ENCODE results near the gene HMGCS2.

Gene HMGCS2

DNA sequence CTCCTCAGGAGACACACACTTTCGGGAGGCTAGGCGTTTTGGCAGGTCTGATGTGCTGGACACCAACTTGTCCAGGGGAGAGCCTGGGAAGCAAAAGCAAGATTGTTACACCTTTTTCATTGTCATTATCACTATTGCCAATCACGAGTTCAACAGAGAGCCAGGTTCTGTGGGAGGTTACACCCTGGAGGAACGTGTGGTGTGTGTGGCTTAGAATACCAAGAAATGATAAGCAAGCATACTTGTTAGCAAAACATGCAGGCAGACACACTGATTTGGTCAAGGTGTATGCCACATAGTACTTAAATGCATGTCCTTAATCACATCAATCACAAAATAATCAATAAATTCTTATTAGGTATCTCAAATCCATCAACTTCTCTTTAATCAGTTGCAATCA lies 16.1 kb downstream of the HMGCS2 start:
- no peak for DNase-seq

DNA sequence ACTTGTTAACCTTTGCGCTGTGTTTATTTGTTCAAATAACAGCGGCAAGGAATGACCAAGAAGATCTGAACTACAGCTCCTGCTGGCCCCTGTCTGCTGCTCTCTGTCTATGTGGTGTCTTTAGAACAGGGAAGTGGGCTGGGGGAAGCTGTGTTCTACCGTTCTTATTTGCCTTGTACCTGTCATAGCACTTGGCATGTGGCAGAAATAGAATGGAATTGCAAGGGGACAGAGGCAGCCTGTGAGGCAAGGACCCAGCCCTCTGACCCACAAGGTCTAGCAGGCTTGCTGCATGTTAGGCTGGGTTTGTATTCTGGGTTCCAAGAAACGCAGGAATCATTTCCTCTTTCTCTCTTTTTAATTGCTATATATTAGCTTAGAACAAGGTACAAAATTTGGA lies 20.7 kb downstream of the HMGCS2 start:
- no peak for DNase-seq

DNA sequence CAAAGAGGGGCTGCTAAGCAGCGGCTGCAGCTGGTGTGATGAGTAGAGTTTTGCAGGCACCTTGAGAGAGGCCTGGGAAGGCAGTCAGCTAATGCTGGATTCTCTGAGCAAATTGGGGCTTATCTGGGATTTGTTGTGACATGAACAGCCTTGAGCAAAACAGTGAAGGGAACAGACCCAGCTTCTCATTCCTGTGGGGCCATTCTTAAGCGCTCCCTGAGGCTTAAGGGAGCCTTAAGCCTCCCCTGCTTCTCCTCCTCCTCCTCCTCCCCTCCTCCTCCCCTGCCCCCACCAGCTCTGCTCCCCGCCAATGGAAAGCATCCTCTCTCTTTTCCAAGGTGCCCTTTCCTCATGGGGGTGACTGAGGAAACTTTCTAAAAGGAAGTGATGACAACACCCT lies 21.3 kb downstream of the HMGCS2 start:
- DNase-seq: no peak

DNA sequence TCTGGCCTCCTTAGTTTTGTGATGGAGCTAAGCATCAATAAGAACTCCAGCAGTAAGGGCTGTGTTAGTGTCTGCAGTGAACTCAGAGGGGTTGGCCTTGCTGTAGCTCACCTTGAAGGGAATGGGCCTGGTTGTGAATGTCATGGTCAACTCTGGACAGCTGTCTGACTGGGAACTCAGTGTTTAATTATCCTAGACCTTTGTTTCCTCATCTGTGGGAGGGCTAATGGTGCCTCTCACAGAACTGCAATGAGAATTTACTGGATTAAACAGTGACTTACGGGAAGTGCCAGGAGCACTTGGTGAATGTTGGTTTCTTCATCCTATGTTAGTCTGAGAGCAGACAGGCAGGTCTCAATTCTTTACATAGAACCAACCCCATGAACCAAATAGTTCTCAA lies 23.7 kb downstream of the HMGCS2 start:
- peak; percentile 3 for DNase-seq

DNA sequence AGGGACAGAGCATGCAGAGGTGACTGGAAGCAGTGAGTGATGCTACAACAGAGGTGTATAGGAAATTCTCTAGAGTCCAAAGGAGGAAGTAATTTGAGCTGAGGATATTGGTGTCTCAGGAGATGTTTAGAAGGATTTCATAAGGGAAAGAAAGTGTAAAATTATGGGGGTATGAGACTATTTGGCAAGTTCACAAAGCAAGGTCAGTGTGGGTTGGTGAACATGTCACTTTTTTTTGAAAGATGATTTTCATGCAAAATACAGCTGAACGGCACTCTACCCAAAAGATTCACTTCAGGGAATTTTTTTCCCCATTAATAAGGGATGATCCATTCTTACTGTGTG lies 24.1 kb downstream of the HMGCS2 start:
- no peak for DNase-seq

DNA sequence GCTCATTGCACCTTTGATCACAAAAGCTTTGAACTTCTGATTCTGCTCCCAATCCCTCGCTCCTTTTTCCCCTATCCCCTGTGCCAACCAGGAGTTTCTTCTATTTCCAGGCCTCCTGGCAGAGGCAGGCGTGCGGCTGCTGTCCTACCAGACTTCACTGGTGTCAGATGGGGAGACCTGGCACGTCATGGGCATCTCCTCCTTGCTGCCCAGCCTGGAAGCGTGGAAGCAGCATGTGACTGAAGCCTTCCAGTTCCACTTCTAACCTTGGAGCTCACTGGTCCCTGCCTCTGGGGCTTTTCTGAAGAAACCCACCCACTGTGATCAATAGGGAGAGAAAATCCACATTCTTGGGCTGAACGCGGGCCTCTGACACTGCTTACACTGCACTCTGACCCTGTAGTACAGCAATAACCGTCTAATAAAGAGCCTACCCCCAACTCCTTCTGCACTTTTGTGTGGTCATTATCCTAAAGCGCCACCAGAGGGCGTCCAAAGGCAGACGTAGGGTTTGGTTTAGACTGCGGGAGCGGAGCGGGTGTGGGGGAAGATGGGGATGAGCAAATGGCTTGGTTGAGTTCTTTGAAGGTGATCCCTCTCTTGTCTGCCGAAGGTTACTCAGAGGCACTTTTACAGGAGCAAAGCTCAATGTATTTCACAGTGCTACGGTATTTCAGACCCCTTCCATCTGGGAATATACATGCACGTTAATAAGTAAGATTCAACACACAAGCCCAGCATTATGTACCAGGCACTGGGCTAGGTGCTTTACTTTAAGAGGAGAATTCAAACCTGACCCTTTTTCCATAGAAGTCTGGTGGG lies 24.7 kb downstream of the HMGCS2 start:
- DNase-seq: peak; percentile 57

DNA sequence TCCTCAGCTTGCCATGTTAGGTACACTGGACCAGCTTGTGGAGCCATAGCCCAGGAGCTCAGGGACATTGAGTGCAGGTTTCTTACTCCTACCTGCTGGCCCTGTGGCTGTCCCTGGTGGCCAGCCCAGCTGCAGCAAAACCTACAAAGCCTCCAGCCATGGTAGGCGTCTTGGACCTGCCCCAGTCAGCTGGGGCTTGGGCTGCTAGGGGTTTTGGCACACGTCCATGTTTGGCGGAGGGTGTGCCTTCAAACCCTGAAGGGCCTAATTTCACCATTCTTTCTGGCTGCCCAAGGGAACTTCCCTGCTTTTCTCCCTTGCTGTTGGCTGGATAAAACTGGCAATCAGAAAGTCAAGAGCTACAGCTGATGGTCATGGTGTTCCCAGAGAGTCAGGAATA lies 25.4 kb downstream of the HMGCS2 start:
- DNase-seq: peak; percentile 44

DNA sequence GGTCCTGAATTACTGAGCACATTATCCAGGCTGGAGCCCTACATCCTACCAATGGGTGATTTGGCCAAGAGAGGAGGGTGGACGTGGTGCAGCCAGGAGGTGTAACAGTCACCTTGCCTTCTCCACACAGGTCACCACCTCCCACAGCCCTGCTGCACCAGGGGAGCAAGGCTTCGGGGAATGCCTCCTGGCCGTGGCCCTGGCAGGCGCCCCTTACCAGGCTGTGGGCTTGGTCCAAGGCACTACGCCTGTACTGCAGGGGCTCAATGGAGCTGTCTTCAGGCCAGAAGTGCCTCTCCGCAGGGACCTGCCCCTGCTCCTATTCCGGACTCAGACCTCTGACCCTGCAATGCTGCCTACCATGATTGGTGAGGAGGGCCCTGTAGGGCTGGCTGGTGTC lies 26.0 kb downstream of the HMGCS2 start:
- no peak for DNase-seq

DNA sequence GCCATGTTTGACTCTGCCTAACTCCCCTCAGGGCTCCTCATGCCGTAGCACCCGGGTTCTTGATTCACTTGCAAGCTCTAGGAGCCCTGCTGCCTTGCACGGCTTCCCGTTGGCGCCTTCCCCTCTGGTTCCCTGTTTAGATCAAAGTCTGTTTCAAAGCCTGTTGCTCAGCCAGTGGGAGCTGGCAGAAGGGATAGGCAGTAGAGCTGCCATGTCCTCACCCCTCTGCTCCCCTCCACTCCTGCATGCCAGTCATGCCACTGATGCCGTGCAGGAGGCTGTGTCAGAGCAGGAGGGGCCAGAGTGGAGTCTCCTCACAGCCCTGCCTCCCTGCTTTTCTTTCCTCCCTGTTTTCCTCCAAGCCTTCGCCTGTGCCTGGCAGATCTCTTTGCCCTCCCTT lies 26.5 kb downstream of the HMGCS2 start:
- no peak for DNase-seq

DNA sequence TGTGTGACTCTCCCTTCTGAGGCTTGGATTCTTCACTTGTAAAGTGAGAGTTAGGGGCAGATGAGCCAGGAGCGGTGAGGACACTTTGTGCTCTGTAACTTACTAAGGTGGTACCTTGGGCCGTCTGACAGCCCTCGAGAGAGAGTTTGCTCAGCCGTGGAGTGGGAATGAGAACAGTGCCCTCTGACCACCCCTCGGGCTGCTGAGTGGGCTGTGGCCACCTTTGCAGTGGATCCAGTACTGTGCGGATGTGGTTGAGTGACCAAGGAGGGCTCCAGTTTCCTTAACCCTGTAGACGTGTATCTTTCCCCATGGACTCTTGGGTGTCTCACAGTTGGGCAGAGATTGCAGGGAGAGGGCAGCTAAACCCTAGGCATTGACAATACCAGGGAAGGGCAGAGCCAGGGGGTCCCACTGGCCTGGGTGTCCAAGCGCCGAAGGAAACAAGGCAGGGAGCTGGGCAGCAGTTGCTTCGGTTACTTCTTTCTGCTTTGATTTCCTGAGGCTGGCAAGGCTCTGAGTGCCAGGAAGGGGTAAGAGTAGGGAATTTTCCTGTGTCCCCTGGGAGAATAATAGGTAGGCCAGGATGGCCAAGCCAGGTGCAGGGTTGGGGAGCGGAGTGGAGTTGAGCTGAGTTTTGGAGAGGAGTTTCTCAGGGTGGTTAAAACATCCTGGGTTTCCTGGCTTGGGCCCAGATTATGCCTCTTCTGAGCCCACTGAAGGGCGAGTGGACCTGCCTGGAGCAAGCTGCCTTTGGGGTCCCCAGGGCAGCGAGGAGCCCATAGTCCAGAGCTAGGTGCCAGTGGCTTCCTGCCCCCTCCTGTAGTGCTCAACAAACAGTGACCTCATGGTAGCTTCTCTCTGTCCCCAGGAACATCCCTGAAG lies 27.6 kb downstream of the HMGCS2 start:
- DNase-seq: no peak

DNA sequence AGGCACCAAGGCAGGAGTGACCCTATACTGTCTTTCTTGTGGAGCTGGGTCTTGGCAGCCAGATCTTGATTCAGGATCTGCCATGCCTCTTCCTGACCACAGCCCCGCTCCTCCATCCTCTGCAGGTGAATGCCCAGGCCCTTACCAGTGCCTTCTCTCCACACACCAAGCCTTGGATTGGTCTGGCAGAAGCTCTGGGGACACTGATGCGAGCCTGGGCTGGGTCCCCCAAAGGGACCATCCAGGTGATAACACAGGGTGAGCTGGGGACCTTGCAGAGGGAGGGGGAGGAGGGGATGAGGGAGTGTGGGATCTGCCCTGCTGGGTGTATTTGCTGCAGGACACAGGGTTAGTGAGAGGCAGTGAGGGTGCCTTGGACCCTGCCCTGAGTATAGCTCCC lies 28.4 kb downstream of the HMGCS2 start:
- no peak for DNase-seq

DNA sequence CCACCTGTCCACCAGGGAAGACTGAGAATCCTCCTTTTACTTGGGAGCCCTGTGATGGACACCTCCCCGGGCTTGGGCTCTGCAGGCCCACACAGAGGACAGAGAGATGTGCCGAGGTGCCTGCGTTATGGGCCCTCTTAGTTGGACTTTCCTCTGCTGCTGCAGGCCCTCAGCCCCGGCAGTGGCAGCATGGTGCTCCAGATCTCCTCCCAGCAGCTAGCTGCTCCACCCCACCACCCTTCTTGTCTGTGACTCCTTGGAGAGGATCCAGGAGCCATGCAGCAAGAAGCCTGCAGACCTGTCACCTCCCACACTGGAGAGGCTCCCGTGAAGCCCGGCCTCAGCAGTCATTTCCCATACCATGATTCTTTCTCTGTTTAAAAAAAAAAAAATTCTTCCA lies 29.6 kb downstream of the HMGCS2 start:
- no peak for DNase-seq

DNA sequence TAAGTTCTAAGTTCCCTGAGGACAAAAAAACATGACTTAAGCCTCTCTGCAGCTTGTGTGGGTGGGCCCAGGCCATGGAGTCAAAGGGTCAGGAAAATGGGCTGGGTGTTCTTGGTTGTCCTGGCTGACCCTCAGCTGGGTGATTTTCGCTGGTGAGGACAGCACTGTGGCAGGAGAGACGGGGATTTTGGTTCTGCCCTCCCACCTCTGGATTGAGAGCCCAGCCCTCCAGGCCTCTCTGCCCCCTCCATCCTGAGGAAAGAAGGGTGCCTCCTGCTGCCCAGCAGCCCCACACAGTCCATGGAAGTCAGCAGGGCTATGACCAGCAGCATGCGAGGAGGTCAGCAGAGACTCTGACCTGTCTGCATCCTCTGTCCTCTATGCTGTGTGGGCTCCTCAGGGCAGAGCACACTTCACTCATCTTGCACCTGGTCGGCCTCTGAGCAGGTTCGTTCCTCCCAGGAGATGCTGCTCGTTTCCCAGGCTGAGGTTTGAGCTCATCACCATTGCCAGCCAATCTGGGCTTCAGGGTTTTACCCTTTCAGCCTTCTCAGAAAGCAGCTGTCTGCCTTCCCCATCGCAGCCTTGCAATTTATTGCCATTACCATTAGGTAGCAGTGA lies 30.5 kb downstream of the HMGCS2 start:
- DNase-seq: no peak

DNA sequence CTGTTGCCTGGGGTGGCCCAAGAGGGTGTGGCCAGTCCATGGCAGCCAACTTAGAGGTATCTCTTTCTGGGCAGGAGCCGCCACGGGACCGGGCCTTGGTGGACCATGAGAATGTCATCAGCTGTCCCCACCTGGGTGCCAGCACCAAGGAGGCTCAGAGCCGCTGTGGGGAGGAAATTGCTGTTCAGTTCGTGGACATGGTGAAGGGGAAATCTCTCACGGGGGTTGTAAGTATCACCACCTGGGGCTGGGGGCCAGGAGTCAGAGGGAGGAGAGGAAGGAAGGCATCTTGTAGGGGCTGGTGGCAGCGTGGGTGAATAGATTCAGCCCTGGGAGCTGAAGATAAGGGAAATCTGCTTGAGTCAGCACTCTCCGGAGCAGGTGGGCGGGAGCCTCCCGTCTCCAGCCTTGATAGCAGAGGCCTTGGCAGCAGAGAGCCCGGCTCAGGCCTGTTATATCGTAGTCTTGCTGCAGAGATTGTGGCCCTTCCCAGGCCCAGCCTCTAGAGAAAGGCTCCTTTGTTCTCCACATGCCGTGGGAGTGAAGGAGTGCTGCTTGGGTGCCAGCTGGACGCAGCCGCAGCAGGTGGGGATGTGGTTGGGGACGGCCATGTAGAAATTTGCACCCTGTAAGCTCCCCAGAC lies 31.5 kb downstream of the HMGCS2 start:
- no peak for DNase-seq

DNA sequence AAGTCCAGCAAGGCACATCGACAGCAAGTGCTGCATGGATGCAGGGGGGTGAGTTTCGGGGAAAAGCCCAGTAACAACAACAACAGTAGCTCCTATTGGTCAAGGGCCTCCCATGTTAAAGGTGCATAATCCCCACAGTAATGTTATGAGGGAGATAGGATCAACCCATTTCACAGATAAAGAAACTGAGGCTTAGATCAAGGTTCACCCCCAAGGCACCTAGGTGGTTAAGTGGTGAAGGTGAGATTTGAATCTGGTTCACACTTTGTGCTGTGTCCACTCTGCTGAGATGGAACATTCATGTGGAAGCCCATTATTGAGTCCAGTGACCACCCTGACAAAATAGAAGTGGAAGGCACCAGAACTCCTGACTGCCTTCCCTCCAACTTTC lies 32.1 kb downstream of the HMGCS2 start:
- no peak for DNase-seq

DNA sequence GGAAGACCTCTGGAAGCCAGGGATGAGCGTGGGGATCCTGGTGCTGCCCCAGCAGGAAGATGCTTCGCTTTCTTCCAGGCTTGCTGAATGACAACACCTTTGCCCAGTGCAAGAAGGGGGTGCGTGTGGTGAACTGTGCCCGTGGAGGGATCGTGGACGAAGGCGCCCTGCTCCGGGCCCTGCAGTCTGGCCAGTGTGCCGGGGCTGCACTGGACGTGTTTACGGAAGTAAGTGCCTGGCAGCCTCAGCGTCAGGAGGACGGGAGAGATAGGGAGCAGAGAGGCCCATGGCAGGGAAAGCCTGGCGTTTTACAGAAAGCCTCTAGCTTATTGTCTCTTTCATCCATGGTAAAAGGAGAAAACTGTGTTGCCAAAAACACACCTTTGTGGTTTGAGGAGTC lies 33.5 kb downstream of the HMGCS2 start:
- no peak for DNase-seq

DNA sequence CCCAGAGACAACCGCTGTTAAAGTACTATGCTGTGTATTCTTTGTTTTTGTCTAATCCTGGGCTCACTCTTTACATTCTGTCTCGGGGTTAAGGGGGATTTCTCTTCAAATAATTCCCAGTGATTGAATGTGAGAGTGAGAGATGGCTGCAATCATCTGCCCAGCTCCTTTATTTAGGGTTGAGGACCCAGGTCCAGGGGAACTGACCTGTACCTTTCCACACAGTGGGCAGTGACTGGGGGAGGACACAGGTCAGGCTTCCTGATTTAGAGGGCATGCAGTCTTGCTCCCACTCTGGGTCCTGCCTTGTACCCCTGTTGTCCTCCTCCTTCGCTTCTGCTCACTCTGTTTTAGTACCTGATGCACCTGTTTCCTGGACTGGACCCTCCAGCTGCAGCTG lies 35.0 kb downstream of the HMGCS2 start:
- DNase-seq: no peak

DNA sequence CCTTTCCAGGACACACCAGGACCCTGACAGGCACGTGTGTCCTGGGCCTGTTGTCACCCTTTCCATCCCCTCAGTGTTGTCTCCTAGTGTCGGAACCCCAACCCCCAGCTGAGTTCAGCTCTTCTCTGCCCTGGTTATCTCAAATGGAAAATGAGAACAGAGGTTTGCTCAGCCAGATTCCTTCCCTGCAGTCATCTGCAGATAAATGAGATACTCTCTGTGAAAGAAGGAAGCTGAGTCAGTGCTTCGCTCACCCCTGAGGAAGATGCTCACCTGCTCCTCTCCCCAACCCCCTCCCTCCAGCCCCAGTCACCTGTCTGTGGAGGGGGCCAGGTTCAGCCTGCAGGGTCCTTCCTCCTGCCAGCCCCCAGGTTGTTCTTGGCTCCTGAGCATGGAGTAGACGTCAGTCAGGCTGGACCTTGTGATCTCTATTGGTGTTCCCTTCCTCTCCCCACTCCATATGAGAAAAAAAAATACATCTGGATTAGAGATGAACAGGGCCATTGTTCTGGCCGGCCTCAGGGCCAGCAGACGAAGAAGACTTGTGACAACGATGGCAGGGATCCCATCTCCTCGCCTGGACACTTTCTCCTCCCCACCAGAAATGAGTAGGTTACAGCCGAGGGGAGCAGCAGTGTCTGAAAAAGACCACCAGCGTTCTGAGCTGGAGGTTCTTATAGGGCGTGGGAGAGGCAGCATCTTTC lies 36.1 kb downstream of the HMGCS2 start:
- no peak for DNase-seq

DNA sequence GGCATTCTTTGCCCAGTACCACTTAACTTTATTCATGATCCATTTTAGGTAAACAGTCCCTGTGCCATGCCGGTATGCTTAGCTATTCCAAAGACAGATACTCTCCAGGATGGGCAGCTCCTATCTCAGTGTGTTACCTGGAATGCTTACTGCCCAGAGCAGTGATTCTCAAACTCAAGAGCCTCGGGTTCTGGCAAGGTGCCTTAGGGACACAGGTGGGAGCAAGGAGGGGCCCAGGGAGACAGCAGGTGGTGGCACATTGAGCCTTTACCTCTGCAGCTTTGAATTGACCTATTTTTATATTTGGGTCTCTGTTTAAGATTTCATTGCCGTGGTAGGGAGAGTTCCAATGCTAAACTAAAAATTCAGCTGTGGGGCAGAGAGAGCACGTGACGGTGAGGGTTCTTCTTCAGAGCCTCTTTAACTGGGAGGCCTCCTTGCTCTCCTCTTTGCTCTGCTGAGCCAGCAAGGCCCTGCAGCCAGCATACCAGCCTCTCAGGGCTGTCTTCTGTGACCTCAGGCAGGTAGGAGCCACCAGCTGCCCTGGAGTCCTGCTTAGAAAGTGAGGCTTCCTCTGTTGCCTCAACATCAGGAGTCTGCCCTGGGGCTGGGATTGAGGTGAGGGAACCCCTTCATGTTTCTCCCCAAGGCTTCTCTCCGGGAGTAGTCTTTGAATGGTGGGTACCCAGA lies 36.8 kb downstream of the HMGCS2 start:
- DNase-seq: no peak

DNA sequence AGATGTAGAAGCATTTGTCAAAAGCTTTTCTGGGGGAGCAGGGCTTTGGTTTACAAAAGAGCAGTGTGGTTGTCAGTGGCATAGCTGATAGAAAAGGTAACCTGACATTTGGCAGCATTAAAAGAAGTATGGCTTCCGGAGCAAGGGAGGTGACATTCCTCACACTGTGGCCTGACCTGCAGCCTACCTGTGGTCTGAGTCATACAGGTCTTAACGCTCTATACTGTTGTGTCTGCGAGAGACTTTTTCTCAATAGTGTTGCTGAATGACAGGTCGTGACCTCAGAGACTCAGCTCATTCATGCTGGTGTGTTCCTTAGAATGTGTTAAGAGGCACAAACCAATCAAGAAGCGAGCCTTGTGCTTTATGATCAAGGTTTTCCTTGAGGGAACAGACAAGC lies 37.6 kb downstream of the HMGCS2 start:
- no peak for DNase-seq

DNA sequence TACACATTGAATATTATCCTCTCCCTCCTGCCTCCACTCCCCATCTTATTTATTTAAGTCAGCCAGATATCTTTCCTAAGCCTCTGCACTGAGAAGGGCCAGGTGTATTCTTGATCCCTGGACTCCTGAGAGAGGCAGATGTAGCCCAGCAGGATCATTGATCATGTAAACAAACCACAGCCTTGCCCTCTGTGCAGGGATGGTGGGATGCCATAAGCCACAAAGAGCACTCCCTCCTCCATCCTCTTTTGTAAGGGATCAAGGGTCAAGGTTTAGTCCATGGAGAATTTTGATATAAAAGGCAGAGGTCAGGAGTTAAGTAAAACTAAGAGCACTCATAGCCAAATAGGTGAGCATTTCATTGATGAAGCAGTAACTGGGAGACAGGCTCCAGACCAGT lies 39.7 kb downstream of the HMGCS2 start:
- DNase-seq: peak; percentile 61

DNA sequence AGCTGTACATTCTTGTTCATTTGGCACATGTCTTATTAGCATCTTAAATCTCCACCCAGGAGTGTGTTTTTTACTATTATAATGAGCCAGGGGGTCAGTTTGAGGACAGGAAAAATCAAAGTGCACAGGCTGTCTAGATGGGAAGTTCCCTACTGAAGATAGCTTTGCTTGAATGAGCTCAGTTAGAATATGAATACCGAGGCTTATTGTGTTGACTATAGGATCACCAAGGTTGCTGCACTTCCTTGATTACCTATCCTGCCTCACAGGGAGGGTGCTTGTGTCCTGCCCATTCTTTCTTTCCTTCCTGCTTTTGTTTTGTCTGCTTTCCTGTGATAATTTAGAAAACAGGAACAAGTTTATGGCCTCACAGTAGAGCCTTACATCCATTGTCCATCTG lies 40.7 kb downstream of the HMGCS2 start:
- no peak for DNase-seq
